ENCODE measurements around the gene NRCAM.

DNA sequence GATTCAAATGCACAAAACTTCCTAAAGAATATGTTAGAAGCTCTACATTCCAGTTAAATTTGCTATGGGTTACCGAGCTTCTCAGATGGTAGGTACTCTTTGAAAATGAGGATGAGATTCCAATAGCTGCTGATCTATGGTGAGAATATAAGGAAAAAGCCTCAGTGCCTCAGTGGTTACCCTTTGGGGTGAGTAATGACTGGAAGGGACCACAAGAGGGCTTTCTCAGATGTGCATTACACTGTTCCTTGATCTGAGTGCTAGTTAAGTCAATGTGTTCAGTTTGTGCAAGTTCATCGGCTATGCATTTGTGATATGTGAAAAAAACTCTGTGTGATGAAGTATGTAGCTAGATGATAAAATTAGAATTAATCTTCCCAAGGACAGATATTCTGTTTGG lies 3.5 kb downstream of the NRCAM start:
- TF ChIP-seq, protein P1, sequence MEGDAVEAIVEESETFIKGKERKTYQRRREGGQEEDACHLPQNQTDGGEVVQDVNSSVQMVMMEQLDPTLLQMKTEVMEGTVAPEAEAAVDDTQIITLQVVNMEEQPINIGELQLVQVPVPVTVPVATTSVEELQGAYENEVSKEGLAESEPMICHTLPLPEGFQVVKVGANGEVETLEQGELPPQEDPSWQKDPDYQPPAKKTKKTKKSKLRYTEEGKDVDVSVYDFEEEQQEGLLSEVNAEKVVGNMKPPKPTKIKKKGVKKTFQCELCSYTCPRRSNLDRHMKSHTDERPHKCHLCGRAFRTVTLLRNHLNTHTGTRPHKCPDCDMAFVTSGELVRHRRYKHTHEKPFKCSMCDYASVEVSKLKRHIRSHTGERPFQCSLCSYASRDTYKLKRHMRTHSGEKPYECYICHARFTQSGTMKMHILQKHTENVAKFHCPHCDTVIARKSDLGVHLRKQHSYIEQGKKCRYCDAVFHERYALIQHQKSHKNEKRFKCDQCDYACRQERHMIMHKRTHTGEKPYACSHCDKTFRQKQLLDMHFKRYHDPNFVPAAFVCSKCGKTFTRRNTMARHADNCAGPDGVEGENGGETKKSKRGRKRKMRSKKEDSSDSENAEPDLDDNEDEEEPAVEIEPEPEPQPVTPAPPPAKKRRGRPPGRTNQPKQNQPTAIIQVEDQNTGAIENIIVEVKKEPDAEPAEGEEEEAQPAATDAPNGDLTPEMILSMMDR (IDR thresholded peaks at IDR 0.05; ENCODE audit: low read length), result peak; percentile 69
- TF ChIP-seq EZH2phosphoT487 (IDR thresholded peaks at IDR 0.05; ENCODE audit: low read length) (no peak), EZH2 (optimal IDR thresholded peaks at IDR 0.05; ENCODE audit: low read depth, low read length) (no peak)

All from MM.1S (cell line).